Nephron (organoid): ENCODE measurements around the gene ATP6V1E1.
"Not testable (repeated sequence)": the region's sequence is repeated elsewhere in the genome, so short reads cannot be mapped to it uniquely, and the experiment has no call there.

Experiments
- H3K27ac Mint-ChIP-seq, 3 experiments: 2 replicates each; pipeline ENCODE4 v1.8.0; 2020; ENCODE audit warnings: mixed read lengths in 3 of 3, mild to moderate bottlenecking in 2 of 3, moderate library complexity in 1 of 3
- H3K27me3 Mint-ChIP-seq: 2 replicates; pipeline ENCODE4 v1.8.0; 2021; ENCODE audit warnings: low read depth, mild to moderate bottlenecking, moderate library complexity, mixed read lengths
- H3K36me3 Mint-ChIP-seq: 2 replicates; pipeline ENCODE4 v1.8.0; 2020; ENCODE audit warnings: low read depth, mixed read lengths
- H3K4me1 Mint-ChIP-seq: 2 replicates; pipeline ENCODE4 v1.8.0; 2020; ENCODE audit warnings: mixed read lengths
- H3K4me3 Mint-ChIP-seq, 3 experiments: 2 replicates each; pipeline ENCODE4 v1.8.0; 2020; ENCODE audit warnings: mild to moderate bottlenecking in 3 of 3, mixed read lengths in 3 of 3, moderate library complexity in 2 of 3
- H3K9me3 Mint-ChIP-seq: 2 replicates; pipeline ENCODE4 v1.8.0; 2020; ENCODE audit warnings: mixed read lengths
- TF ChIP-seq, protein P1 (sequence below), 3 experiments: fragments of 200-600 bp; sonication (generic); IDR thresholded peaks; one replicate each; pipeline ENCODE4 v1.5.0; 2021; ENCODE audit warnings: antibody characterized with exemption in 3 of 3; ENCODE audit not compliant: unreplicated experiment in 3 of 3

The ATP6V1E1 gene

DNA sequence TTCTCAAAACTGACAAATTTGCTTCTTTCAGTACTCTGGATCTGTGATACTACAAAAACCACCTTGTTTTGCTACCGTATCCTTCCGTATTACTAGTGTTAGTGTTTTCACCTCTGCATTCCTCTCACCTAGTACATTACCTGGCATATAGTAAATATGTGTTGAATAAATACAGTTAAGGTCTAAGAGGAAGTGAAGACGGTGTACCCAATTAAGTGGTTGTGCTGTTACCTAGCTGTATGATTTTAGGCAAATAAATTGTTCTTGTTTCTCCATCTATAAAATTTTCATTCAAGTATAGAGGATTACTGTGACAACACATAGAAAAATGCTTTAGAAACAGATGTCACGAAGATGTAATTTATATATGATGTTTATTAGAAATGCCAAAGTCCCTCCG, 18.9 kb upstream of the ATP6V1E1 start:
- Mint-ChIP-seq H3K9me3 (no peaks in the 10 kb centered on the region), H3K27me3 (no peaks in the 10 kb centered on the region), H3K4me1 (no peaks in the 10 kb centered on the region), H3K27ac (no peak overlapping the region), H3K4me3 (no peak overlapping the region), H3K36me3 (peaks cover 10% of the 10 kb centered on the region)
- TF ChIP-seq, protein P1, sequence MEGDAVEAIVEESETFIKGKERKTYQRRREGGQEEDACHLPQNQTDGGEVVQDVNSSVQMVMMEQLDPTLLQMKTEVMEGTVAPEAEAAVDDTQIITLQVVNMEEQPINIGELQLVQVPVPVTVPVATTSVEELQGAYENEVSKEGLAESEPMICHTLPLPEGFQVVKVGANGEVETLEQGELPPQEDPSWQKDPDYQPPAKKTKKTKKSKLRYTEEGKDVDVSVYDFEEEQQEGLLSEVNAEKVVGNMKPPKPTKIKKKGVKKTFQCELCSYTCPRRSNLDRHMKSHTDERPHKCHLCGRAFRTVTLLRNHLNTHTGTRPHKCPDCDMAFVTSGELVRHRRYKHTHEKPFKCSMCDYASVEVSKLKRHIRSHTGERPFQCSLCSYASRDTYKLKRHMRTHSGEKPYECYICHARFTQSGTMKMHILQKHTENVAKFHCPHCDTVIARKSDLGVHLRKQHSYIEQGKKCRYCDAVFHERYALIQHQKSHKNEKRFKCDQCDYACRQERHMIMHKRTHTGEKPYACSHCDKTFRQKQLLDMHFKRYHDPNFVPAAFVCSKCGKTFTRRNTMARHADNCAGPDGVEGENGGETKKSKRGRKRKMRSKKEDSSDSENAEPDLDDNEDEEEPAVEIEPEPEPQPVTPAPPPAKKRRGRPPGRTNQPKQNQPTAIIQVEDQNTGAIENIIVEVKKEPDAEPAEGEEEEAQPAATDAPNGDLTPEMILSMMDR (IDR thresholded peaks at IDR 0.05; ENCODE audit: unreplicated experiment in 3 of 3) = no peak

DNA sequence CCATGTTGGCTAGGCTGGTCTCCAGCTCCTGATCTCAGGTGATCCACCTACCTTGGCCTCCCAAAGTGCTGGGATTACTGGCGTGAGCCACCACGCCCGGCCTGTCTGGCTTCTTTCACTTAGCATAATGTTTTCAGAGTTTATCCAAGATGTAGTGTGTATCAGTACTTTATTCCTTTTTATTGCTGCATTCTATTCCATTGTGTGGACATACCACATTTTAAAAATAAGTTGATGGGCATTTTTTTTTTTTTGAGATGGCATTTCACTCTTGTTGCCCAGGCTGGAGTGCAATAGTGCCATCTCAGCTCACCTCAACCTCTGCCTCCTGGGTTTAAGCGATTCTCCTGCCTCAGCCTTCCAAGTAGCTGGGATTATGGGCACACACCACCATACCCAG, 13.8 kb upstream of the ATP6V1E1 start:
- H3K4me1 Mint-ChIP-seq = peaks cover 10% of the 10 kb centered on the region

DNA sequence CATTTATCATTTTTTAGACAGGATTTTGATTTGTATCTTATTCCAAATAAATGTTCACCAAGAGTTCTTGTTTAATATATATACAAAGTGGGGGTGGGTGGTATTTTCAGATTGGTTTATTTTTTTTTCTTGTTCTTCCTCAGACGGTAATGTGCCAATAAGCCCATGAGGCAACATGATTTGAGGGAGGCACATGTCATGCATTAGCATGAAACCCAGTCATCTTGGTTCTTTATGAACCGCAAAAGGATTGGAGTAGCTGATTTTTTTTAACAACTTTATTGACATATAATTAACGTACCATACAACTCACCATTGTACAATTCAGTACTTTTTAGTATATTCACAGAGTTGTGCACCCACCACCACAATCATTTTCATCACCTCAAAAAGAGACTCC, 12.7 kb upstream of the ATP6V1E1 start:
- TF ChIP-seq, protein P1 (IDR thresholded peaks at IDR 0.05; ENCODE audit: unreplicated experiment in 3 of 3) = no peak
- Mint-ChIP-seq H3K27ac (peak overlapping the region in 1 of 3 experiments; percentile 24), H3K9me3 (no peaks in the 10 kb centered on the region), H3K27me3 (no peaks in the 10 kb centered on the region), H3K4me3 (peak overlapping the region; percentile 21 to 70 (median 62)), H3K36me3 (peaks cover 17% of the 10 kb centered on the region), H3K4me1 (peaks cover 10% of the 10 kb centered on the region)

More for the DNA sequence above, 13.8 kb upstream of the ATP6V1E1 start:
- not testable (repeated sequence) for H3K27me3 Mint-ChIP-seq, H3K27ac Mint-ChIP-seq, H3K9me3 Mint-ChIP-seq
- Mint-ChIP-seq H3K36me3 (peaks cover 19% of the 10 kb centered on the region), H3K4me3 (peak overlapping the region in 1 of 3 experiments; percentile 43)

DNA sequence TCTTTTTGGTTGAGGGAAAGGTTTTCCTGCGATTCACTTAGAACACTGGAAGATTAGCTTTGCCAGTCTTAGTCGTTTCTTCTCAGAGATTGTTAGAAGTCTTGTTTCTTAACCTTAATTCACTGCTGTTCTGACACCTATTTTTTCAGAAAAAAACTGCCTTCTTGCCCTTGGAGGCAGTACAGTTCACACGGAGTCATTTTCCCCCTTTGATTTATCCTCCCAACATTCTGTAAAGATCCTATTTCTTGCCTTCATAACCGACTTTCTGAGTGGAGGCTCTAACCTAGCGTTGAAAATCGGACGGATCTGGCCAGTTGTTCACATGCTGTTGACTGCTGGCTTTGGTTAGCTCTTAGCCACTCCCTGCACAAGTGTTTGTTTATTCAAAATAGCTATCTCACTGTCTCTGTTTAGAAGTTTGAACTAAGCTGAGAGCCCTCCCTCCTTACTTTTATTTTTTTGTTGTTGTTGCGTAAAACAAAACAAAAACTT, 10.7 kb upstream of the ATP6V1E1 start:
- Mint-ChIP-seq H3K9me3 (no peaks in the 10 kb centered on the region), H3K27me3 (no peaks in the 10 kb centered on the region), H3K4me3 (peak overlapping the region; percentile 84 to 98 (median 89)), H3K27ac (peak overlapping the region; percentile 98 to 99 (median 98)), H3K36me3 (peaks cover 17% of the 10 kb centered on the region), H3K4me1 (peaks cover 10% of the 10 kb centered on the region)
- TF ChIP-seq, protein P1 (IDR thresholded peaks at IDR 0.05; ENCODE audit: unreplicated experiment in 3 of 3) = no peak

DNA sequence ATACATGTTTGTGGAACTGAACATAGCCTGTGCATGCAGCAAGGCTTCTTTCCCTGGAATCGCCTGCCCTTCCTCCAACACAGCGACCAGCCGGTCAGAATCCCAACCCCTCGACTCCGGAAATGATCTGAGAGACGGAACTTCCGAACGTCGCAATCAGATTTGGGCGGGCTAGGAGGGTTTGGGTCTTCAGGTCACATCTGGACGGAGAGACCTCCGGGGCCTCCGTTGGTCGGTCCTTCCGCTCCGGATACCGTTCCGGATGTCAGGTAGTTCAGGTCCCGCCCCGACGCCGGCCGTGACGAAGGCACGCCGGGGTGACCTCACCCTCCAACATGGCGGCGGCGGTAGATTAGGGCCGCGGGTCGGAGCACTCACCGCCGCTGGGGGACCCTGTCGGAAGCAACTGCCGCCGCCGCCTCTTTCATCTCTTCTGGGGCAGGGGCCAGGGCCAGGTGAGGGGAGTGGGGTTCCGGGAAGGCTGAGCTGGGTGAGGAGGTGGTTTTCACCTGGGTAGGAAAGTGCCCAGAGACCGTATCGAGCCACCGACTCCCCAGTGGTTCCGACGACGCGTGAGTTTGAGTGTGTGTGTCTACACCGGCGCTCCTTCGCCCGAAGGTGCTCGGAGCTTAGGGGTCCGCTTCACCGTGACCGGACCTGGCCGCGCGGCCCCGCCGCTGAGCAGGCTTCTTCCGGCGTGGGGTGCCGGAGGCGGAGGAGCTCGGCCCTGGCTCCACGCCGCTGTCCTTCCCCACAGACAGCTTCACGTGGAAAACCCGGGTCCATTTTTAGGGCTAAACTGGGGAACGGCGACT, 10.1 kb upstream of the ATP6V1E1 start, which contains the start of gene BCL2L13:
Gene BCL2L13, plus strand, starts transcription at position 326 of the 815 bp plus-strand sequence. CDS start 16,955 bp downstream, outside the sequence.
- TF ChIP-seq, protein P1 (IDR thresholded peaks at IDR 0.05; ENCODE audit: unreplicated experiment in 3 of 3) = no peak
- Mint-ChIP-seq H3K4me1 (peaks cover 15% of the 10 kb centered on the region), H3K27ac (peak within 1 kb of the TSS; percentile 98 to 99 (median 98)), H3K36me3 (peaks cover 17% of the 10 kb centered on the region), H3K9me3 (no peaks in the 10 kb centered on the region), H3K4me3 (peak within 1 kb of the TSS; percentile 84 to 98 (median 89)), H3K27me3 (no peaks in the 10 kb centered on the region)

DNA sequence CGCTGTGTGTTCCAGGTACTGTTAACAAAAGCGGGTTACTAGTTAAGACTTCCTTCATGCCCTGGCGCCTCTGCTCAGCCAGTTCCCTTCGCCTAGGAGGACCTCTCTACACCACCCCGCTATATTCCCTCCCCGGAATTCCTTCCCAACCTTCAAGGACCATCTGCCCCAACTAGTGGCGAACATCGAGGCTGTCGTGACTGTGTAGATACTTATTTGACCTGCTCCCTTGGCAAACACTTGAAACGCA, 9.6 kb upstream of the ATP6V1E1 start:
- H3K4me3 Mint-ChIP-seq = peak overlapping the region; percentile 84 to 98 (median 89)
- peaks cover 20% of the 10 kb centered on the region for H3K4me1 Mint-ChIP-seq
- H3K27me3 Mint-ChIP-seq = no peaks in the 10 kb centered on the region
- no peaks in the 10 kb centered on the region for H3K9me3 Mint-ChIP-seq
- TF ChIP-seq, protein P1 (IDR thresholded peaks at IDR 0.05; ENCODE audit: unreplicated experiment in 3 of 3) = no peak
- peak overlapping the region; percentile 98 to 99 (median 98) for H3K27ac Mint-ChIP-seq
- H3K36me3 Mint-ChIP-seq = peaks cover 17% of the 10 kb centered on the region
